Endothelial cell of umbilical vein (primary cell): ENCODE results near the gene RASD2. TPM values are rescaled to one million over a fixed set of nuclear protein-coding genes. Genes with fewer than 3 reads are reported as not detected.
A peak's percentile ranks its signal among the peaks of the same experiment; 100 is the strongest.

ENCODE experiments used
- BruUV-seq: library from RNA; stranded (reverse); fragments of 400-500 nt; replicated peaks from 2 replicates; lab custom pipeline; 2021; lab: Mats Ljungman, UMichigan
- CTCF ChIA-PET: fragments of 300-600, 350-600 bp; sonication (Branson Sonifier 250); formaldehyde crosslinking; loops from one replicate; lab custom pipeline; 2021; ENCODE audit warnings: antibody characterized with exemption, inconsistent platforms; lab: Charles Lee
- POLR2A ChIA-PET: fragments of 300-600, 350-600 bp; sonication (Branson Sonifier 250); formaldehyde crosslinking; loops from one replicate; lab custom pipeline; 2021; ENCODE audit warnings: antibody characterized with exemption, inconsistent platforms; lab: Charles Lee
- DNase-seq: peaks from one replicate; pipeline ENCODE4 v3.0.0-alpha.2; 2011; ENCODE audit warnings: low read depth, low spot score
- FAIRE-seq: peaks from 2 replicates; lab custom pipeline; 2011; peaks lifted over from hg19 to GRCh38; lab: Jason Lieb, UNC
- H2AFZ ChIP-seq: 2 replicates; pipeline ENCODE4 v1.6.0; 2012; ENCODE audit warnings: low read depth, low read length, control low read depth, inconsistent platforms
- H3K27ac ChIP-seq: 2 replicates; pipeline ENCODE4 v1.5.1; 2011; ENCODE audit warnings: low read depth, mild to moderate bottlenecking, control low read depth, low read length, moderate library complexity; ENCODE audit not compliant: insufficient read depth
- H3K27me3 ChIP-seq, 2 experiments: 2 replicates each; pipeline versions ENCODE4 v1.6.0 to v1.6.1; 2011; ENCODE audit warnings: low read length in 2 of 2, mixed read lengths in 1 of 2; ENCODE audit not compliant: control insufficient read depth in 2 of 2, insufficient read depth in 2 of 2
- H3K36me3 ChIP-seq, 2 experiments: 2 replicates in 1 of 2; 3 replicates in 1 of 2; pipeline ENCODE4 v1.5.1; 2011; ENCODE audit warnings: low read length in 2 of 2, mild to moderate bottlenecking in 1 of 2, moderate library complexity in 1 of 2; ENCODE audit not compliant: control insufficient read depth in 2 of 2, insufficient read depth in 2 of 2; ENCODE audit errors: extremely low read depth in 1 of 2
- H3K4me1 ChIP-seq: 3 replicates; pipeline ENCODE4 v1.5.1; 2011; ENCODE audit warnings: mild to moderate bottlenecking, low read length; ENCODE audit not compliant: control insufficient read depth, insufficient read depth; ENCODE audit errors: extremely low read depth
- H3K4me2 ChIP-seq: 2 replicates; pipeline ENCODE4 v1.6.1; 2011; ENCODE audit warnings: low read length, control low read depth, mixed read lengths; ENCODE audit not compliant: insufficient read depth
- H3K4me3 ChIP-seq, 3 experiments: fragments of 200-600 bp in 1 of 3; sonication (generic), shearing (Covaris generic) in 1 of 3; replicated peaks in 1 of 3; 2 replicates each; pipeline ENCODE4 v1.5.1; 2011 to 2016; ENCODE audit warnings: control low read depth in 3 of 3, low read length in 3 of 3, mild to moderate bottlenecking in 2 of 3, inconsistent platforms in 1 of 3, low read depth in 1 of 3, moderate library complexity in 1 of 3; ENCODE audit not compliant: insufficient read depth in 1 of 3
- H3K79me2 ChIP-seq: 2 replicates; pipeline ENCODE4 v1.6.0; 2012; ENCODE audit warnings: low read length, inconsistent platforms; ENCODE audit not compliant: control insufficient read depth, insufficient read depth
- H3K9ac ChIP-seq: replicated peaks from 2 replicates; pipeline ENCODE3; 2011; ENCODE audit warnings: low read length, control low read depth; ENCODE audit not compliant: insufficient read depth; ENCODE audit errors: extremely low read depth
- H3K9me1 ChIP-seq: replicated peaks from 3 replicates; pipeline ENCODE4 v1.6.0; 2011; ENCODE audit warnings: mild to moderate bottlenecking, low read length; ENCODE audit not compliant: control insufficient read depth, insufficient read depth; ENCODE audit errors: extremely low read depth
- H3K9me3 ChIP-seq: replicated peaks from 2 replicates; pipeline ENCODE4 v1.5.1; 2012; ENCODE audit warnings: low read length, inconsistent platforms; ENCODE audit not compliant: control insufficient read depth, insufficient read depth
- H4K20me1 ChIP-seq: replicated peaks from 2 replicates; pipeline ENCODE3; 2011; ENCODE audit warnings: mild to moderate bottlenecking, low read length; ENCODE audit not compliant: control insufficient read depth, insufficient read depth; ENCODE audit errors: extremely low read depth
- CTCF ChIP-seq, 2 donors: IDR thresholded peaks; 1 replicate in 1 of 2; 2 replicates in 1 of 2; pipeline ENCODE4 v1.5.1; 2011; ENCODE audit warnings: low read length in 2 of 2, mild to moderate bottlenecking in 2 of 2, moderate library complexity in 2 of 2, control low read depth in 1 of 2, inconsistent platforms in 1 of 2, low read depth in 1 of 2; ENCODE audit not compliant: insufficient read depth in 1 of 2; ENCODE audit errors: extremely low read depth in 1 of 2
- EZH2 ChIP-seq: IDR thresholded peaks from 2 replicates; pipeline ENCODE4 v1.6.1; 2012; ENCODE audit warnings: borderline replicate concordance, low read depth, mild to moderate bottlenecking, moderate library complexity, low read length, inconsistent platforms; ENCODE audit not compliant: severe bottlenecking
- FOS ChIP-seq: IDR thresholded peaks from 2 replicates; pipeline ENCODE4 v1.6.1; 2011; ENCODE audit warnings: mild to moderate bottlenecking, low read length, moderate library complexity, borderline replicate concordance; ENCODE audit not compliant: insufficient read depth
- GATA2 ChIP-seq: IDR thresholded peaks from 2 replicates; pipeline ENCODE4 v1.7.0; 2011; ENCODE audit warnings: low read depth, mild to moderate bottlenecking, moderate library complexity, mixed read lengths, low read length; ENCODE audit not compliant: insufficient read length, insufficient read depth
- JUN ChIP-seq: IDR thresholded peaks from 2 replicates; pipeline ENCODE4 v1.6.1; 2011; ENCODE audit warnings: borderline replicate concordance, low read depth; ENCODE audit not compliant: insufficient read length, insufficient read depth
- MAX ChIP-seq: IDR thresholded peaks from 2 replicates; pipeline ENCODE4 v1.6.1; 2011; ENCODE audit not compliant: insufficient read depth, insufficient read length
- MYC ChIP-seq: IDR thresholded peaks from one replicate; pipeline ENCODE4 v1.6.1; 2011; ENCODE audit warnings: mild to moderate bottlenecking, low read depth, low read length
- POLR2A ChIP-seq: IDR thresholded peaks from 2 replicates; pipeline ENCODE4 v1.6.1; 2012; ENCODE audit warnings: low read depth, mild to moderate bottlenecking, control low read depth, low read length
- POLR2AphosphoS5 ChIP-seq: IDR thresholded peaks from 2 replicates; pipeline ENCODE4 v1.6.1; 2012; ENCODE audit warnings: low read depth, mild to moderate bottlenecking, control low read depth, low read length, moderate library complexity; ENCODE audit not compliant: insufficient read depth
- dilution Hi-C: fragments of 300-500 bp; cut with MboI; formaldehyde crosslinking; loops from one replicate; pipeline ENCODE4 v1.15.0; 2019; ENCODE audit warnings: low sequenced_read_pairs; ENCODE audit not compliant: extremely low pct_ligation_motif_present
- intact Hi-C: fragments of 100-400 bp; cut with micrococcal nuclease; formaldehyde crosslinking; loops from one replicate; pipeline ENCODE4 v1.10.0; 2022
- polyA plus RNA-seq, 4 experiments: library from polyadenylated mRNA; depleted of rRNA in 3 of 4; stranded (reverse) in 3 of 4; unstranded in 1 of 4; fragments of >200 nt; gene quantifications; 2 replicates each; pipeline versions ENCODE4 v1.2.1 to v1.2.3, GENCODE V29; 2011 to 2012; ENCODE audit warnings: missing spikeins in 1 of 4
- total RNA-seq: library from RNA; stranded (reverse); gene quantifications from 2 replicates; pipeline ENCODE4 v1.2.3, GENCODE V29; 2021

RASD2 gene
- total and polyA plus RNA-seq, 2 donors (not counting 3 experiments of a cell fraction or from before 2014, with no cell fraction given): not detected

GRCh38 chr22:35582861-35583670 is 42.4 kb downstream of the RASD2 start:
- ChIA-PET CTCF (interaction anchor here (0.6 to 7.6 kb wide), 19 partner anchors 8 to 238 kb away, joined by 3 to 196 read pairs (median 4); partner anchors contain the start of gene RASD2), POLR2A (no interaction called here)
- no peaks in the 10 kb centered on the region for H3K36me3 ChIP-seq
- peaks cover 0 to 2% of the 10 kb centered on the region in 2 experiments for H3K27me3 ChIP-seq
- no peak for TF ChIP-seq MYC
- TF ChIP-seq MAX: no peak
- no peak for TF ChIP-seq EZH2
- no peak for TF ChIP-seq FOS
- peak; percentile 22 for TF ChIP-seq GATA2
- no peak for TF ChIP-seq JUN
- peak; percentile 89 for TF ChIP-seq CTCF (IDR thresholded peaks at IDR 0.05; ENCODE audit: extremely low read depth in 1 of 2, insufficient read depth in 1 of 2, low read depth in 1 of 2, low read length in 2 of 2)
- TF ChIP-seq POLR2A: no peak
- no peak for TF ChIP-seq POLR2AphosphoS5
- H3K9me3 ChIP-seq: no peaks in the 10 kb centered on the region
- BruUV-seq: no TSS peak
- no peaks in the 10 kb centered on the region for H3K9me1 ChIP-seq
- no peaks in the 10 kb centered on the region for H3K4me1 ChIP-seq
- no peaks in the 10 kb centered on the region for H3K79me2 ChIP-seq
- no peaks in the 10 kb centered on the region for H4K20me1 ChIP-seq
- no peak overlapping the region for H3K4me2 ChIP-seq
- intact Hi-C loops: loop anchor here (1.0 kb wide), 2 partner anchors 152 to 233 kb away; no protein-coding TSS in a partner anchor
- no peak overlapping the region for H3K4me3 ChIP-seq
- H2AFZ ChIP-seq: no peak overlapping the region
- dilution Hi-C loops: no loop called here
- DNase-seq: peak; percentile 63
- H3K27ac ChIP-seq: no peak overlapping the region
- FAIRE-seq: peak; percentile 76
- H3K9ac ChIP-seq: no peak overlapping the region
